Adrenal gland (tissue), 5 donors: ENCODE measurements around the gene GSE1.

ENCODE experiments used
- POLR2A ChIP-seq, 2 donors: fragments of 450-650 bp; IDR thresholded peaks; one replicate each; pipeline ENCODE4 v1.6.1; 2017; ENCODE audit warnings: antibody characterized with exemption in 2 of 2, mild to moderate bottlenecking in 2 of 2, moderate library complexity in 1 of 2
- TF ChIP-seq, protein P1 (sequence below), 6 experiments: fragments of 450-650 bp in 4 of 6; fragments of 200-600 bp in 2 of 6; sonication (generic) in 1 of 6; IDR thresholded peaks; 1 replicate in 5 of 6; 2 replicates in 1 of 6; pipeline versions ENCODE4 v1.5.1 to v1.8.0; 2016 to 2021; ENCODE audit warnings: antibody characterized with exemption in 6 of 6, mild to moderate bottlenecking in 2 of 6, moderate library complexity in 1 of 6
- donor health status: DM: no; HTN: no; CAD: no.

DNA sequence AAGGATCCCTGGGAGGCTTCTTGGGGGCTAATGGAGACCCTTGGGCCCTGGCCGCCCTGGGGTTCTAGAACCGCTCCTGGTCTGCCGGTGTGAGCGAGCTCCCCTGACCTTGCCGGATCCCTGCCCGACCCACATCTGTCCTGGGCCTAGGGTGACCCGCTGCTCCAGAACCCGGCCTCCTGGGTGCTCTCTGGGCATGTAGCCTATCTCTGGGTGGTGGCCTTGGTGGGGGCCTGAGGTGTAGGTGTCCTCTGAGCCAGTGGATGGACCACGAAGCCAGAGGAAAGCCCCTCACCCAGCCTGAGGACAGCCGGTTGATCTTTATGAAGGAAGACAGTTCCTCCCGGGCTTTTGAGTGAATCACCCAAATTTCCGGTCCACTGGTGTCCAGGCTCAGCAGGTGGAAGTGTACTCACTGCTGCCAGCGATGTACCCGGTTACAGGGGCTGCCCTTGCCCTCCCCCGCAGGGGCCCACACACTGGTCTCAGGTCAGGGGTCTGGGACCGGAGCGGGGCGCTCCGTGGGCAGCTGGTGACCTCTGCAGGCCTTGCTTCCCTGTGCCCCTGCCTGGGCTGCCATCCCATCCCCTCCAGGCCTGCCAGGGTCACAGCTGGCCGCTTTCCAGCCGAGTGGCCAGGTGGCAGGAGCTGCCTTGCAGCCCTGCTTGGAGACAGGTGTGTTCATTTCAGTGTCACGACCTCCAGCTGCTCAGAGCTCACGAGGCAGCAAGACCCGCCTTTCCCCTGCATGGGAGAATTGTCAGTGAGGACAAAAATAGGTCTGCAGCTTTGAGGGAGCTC, 10.5 kb upstream of the GSE1 start:
- TF ChIP-seq, protein P1, sequence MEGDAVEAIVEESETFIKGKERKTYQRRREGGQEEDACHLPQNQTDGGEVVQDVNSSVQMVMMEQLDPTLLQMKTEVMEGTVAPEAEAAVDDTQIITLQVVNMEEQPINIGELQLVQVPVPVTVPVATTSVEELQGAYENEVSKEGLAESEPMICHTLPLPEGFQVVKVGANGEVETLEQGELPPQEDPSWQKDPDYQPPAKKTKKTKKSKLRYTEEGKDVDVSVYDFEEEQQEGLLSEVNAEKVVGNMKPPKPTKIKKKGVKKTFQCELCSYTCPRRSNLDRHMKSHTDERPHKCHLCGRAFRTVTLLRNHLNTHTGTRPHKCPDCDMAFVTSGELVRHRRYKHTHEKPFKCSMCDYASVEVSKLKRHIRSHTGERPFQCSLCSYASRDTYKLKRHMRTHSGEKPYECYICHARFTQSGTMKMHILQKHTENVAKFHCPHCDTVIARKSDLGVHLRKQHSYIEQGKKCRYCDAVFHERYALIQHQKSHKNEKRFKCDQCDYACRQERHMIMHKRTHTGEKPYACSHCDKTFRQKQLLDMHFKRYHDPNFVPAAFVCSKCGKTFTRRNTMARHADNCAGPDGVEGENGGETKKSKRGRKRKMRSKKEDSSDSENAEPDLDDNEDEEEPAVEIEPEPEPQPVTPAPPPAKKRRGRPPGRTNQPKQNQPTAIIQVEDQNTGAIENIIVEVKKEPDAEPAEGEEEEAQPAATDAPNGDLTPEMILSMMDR (IDR thresholded peaks at IDR 0.05): no peak
- TF ChIP-seq POLR2A (IDR thresholded peaks at IDR 0.05): no peak
